Stimulated activated CD8-positive, alpha-beta memory T cell treated with anti-CD3 and anti-CD28 coated beads, Interleukin-15, amount 100 ng/mL, for 4 hours (primary cell): ENCODE measurements around the gene TCHP.
A peak's percentile ranks its signal among the peaks of the same experiment; 100 is the strongest.
"Not testable (repeated sequence)": the region's sequence is repeated elsewhere in the genome, so short reads cannot be mapped to it uniquely, and the experiment has no call there.

ENCODE experiments used
- DNase-seq, 2 donors: peaks; one replicate each; pipeline ENCODE4 v3.0.0-alpha.2; 2020; ENCODE audit warnings: low read depth in 2 of 2

TCHP gene

GRCh38 chr12:109899783-109900751 is at the start of gene TCHP:
TCHP (plus strand) TSS chr12:109900274; CDS start chr12:109903027, 2,753 bp downstream.
- DNase-seq, result peak; percentile 39 to 44

DNA sequence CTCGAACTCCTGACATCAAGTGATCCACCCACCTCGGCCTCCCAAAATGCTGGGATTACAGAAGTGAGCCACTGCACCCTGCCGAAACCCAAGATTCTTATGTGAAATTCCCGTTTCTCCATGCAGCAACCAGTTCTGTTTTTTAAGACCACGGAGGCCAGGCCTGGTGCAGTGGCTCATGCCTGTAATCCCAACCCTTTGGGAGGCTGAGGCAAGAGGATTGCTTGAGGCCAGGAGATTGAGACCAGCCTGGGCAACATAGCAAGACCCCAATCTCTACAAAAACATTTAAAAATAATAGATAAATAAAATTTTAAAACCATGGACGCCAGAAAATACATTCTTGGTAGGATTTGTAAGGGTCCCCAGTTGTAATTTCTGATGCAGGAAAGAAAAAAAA is 49.6 kb upstream of the TCHP start:
- DNase-seq, result not testable (repeated sequence)

- DNase-seq, result no peak
Measured at GRCh38 chr12:109855377-109855776, 44.7 kb upstream of the TCHP start.

- no peak for DNase-seq
Measured at GRCh38 chr12:109857715-109858114, 42.4 kb upstream of the TCHP start.

- DNase-seq, result no peak
Measured at GRCh38 chr12:109858764-109859163, 41.3 kb upstream of the TCHP start.

DNA sequence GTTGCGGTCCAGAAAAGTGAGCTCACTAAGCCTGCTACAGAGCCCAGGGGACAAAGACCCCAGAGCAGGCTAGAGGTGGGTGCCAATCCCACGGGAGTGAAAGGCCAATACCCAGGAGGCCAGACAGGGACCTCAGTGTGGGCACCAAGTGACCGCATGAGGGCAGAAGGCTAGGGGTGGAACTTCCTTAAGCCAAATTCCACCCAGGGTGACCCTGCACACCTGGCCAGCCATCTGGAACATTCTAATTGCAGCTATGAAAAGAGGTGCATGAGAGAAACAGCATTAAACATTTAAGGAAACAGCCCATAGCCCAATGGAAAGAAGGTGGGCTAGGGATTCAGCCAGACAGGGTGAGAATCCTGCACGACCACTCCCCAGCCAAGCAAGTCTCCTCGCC is 39.1 kb upstream of the TCHP start:
- no peak for DNase-seq

- no peak for DNase-seq
Measured at GRCh38 chr12:109861689-109862314, 38.3 kb upstream of the TCHP start.

DNA sequence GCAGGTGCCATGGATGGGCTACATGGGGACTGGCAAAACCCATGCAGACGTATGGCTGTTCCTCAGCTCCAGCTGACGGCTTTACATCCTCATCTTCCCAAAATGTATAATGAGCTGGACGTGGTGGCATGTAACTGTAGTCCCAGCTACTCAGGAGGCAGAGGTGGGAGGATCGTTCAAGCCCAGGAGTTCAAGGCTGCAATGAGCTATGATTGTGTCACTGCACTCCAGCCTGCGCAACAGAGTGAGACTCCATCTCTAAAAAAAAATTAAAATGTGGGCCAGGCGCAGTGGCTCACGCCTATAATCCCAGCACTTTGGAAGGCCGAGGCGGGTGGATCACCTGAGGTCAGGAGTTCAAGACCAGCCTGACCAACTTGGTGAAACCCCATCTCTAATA is 37.6 kb upstream of the TCHP start:
- not testable (repeated sequence) for DNase-seq

DNA sequence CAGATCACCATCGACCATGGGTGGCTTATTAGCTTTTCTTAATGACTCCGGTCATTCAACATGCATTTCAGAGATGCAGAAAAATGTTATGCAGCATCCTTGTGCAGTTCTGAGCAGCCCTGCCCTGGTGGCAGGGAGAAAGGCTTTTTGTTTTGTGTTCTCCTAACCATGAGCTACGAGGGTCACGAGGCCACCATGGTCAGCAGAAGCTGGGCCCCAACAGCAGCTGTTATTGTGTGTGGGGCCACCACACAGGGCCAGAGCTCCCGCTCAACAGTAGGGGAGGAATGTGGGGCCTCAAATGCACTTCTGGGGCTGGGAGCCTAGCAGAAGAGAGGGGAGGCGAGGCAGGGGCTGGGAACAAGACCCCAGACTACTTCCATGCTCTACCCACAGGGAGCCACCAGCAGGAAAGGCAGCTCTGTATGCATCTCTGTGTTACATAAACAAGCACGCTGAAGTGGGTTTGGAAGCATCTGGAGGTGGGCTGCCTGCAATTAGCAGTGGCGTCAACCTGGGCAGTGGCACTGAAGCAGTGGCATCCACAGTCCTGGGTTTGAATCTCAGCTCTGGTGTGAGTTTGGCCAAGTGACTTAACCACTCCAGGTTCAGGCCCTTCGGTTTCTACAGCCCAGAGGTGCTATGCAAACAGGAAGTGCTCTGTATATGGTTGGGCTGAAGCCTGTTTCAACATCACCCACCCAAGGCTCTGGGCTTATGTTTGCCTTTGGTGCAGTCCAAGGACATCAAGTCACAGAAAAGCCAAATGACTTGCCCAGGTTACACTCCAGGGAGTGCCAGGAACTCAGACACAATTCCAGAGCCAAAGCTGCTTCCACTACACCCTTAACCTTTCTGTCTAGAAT is 36.0 kb upstream of the TCHP start:
- DNase-seq, result no peak

GRCh38 chr12:109864916-109865315 is 35.2 kb upstream of the TCHP start:
- DNase-seq, result no peak

DNA sequence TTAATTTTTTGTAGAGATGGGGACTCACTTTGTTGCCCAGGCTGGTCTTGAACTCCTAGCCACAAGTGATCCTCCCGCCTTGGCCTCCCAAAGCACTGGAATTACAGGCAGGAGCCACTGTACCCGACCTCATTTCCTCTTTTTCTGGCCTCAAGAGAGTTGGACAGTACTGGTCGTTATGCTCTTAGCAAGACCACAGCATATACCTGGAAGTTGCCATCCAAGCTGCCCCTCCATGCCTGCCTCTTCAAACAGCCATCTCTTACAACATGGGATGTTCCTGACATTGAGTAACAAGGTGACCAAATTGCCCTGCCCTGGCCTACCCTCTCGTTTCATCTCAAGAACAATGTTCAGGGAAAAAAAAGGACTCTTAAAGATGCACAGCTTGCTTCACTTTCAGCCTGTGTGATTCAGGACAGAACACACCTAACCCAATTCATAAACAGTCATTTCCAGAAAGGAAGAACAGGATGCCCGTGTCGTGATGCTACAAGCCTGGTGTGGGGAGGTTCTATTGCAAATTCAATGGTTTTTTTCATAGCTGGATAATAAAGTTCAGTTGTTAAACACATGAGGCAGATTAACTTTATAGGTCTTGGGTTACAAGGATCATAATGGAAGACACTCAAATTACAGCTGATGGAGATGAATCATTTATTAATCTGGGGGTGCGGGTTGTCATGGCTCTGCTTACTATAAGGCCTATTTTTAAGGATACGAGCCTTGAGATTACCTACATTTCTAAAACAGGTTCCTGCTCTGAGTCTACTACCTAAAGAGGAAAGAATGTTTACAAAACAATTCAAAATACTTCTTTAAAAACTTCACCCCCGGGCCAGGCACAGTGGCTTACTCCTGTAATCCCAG is 31.7 kb upstream of the TCHP start:
- DNase-seq, result no peak

GRCh38 chr12:109870648-109871047 is 29.4 kb upstream of the TCHP start:
- no peak for DNase-seq

DNA sequence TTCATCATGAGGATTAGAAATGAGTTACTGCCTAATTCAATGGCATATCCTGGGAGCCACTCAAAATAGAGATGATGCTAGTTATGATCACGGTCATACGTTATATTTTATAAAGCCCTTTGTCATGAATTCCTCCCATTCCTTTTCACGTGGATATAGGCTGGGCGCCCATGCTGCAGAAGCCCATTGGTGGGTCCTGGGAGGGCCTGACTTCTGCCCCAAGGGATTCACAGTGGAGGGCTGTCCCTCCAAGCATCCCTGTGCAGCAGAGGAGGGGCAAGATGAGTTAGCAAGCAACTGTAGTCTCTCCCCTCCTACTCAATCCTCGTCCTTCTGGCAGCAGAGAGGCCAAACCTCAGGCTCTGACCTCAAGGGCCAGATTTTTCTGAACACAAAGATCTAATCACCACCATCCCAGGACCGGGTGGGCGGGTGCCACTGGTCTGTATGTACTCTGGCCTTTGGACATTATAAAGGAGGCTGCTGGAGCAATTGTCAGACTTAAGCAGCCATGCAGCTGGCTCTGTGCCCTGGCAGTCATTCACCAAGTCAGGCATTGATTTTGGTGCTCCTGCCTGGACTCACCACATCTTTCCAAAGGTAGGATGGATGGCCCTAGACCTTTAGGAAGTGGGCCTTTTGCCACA is 28.3 kb upstream of the TCHP start:
- DNase-seq, result no peak

GRCh38 chr12:109873653-109874052 is 26.4 kb upstream of the TCHP start:
- DNase-seq, result no peak

DNA sequence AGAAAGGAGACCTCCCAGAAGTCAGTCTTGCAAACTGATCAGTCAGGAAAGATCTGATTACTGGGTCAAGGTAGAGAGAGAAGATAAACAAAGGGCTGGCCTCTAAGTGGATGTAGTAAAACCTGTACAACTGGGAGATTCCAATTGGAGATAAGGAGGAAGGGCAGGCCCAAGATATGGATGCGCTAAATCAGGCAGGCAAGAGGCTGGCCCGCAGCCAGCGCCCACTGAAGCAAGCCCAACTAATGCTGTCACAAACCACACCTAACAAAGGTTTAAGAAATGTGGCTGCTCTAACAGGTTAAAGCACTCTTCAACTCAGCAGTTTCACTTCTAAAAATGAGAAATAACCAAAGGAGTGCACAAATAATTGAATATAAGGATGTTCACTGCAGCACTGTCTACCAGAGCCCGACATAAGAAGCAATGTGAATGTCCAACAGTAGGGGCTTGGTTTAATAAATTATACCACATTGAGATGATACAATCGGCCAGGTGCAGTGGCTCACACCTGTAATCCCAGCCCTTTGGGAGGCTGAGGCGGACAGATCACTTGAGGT is 24.4 kb upstream of the TCHP start:
- DNase-seq, result no peak

- DNase-seq, result no peak
Measured at GRCh38 chr12:109876406-109876805, 23.7 kb upstream of the TCHP start.

GRCh38 chr12:109877504-109878246 is 22.4 kb upstream of the TCHP start:
- DNase-seq, result no peak

GRCh38 chr12:109878247-109878625 is 21.8 kb upstream of the TCHP start:
- DNase-seq, result no peak

- no peak for DNase-seq
Measured at GRCh38 chr12:109878749-109879148, 21.3 kb upstream of the TCHP start.
